NT2/D1 (cell line): ENCODE results near the gene MAGEC3.
"Not testable (repeated sequence)": the region's sequence is repeated elsewhere in the genome, so short reads cannot be mapped to it uniquely, and the experiment has no call there.

Experiments used
- DNase-seq: peaks from one replicate; pipeline ENCODE4 v3.0.0-alpha.2; 2011; ENCODE audit warnings: low read depth, low spot score
- H3K27me3 ChIP-seq: 2 replicates; pipeline ENCODE4 v1.6.0; 2011; ENCODE audit warnings: mild to moderate bottlenecking; ENCODE audit not compliant: insufficient read length, insufficient read depth
- H3K36me3 ChIP-seq: 2 replicates; pipeline ENCODE4 v1.6.1; 2011; ENCODE audit warnings: mild to moderate bottlenecking, low read length, mixed read lengths; ENCODE audit not compliant: insufficient read depth, insufficient read length
- H3K4me1 ChIP-seq: 2 replicates; pipeline ENCODE4 v1.5.1; 2011; ENCODE audit not compliant: insufficient read depth, insufficient read length
- H3K4me3 ChIP-seq: 2 replicates; pipeline ENCODE4 v1.5.1; 2011; ENCODE audit warnings: low read depth; ENCODE audit not compliant: insufficient read length
- H3K9ac ChIP-seq: 2 replicates; pipeline ENCODE4 v1.6.0; 2011; ENCODE audit warnings: low read depth; ENCODE audit not compliant: insufficient read length
- H3K9me3 ChIP-seq: 2 replicates; pipeline ENCODE4 v1.5.1; 2011; ENCODE audit warnings: mild to moderate bottlenecking, low read length; ENCODE audit not compliant: insufficient read depth
- SUZ12 ChIP-seq: IDR thresholded peaks from 2 replicates; pipeline ENCODE4 v1.6.1; 2011; ENCODE audit not compliant: insufficient read length, insufficient read depth; ENCODE audit errors: extremely low read depth
- YY1 ChIP-seq: IDR thresholded peaks from 2 replicates; pipeline ENCODE4 v1.6.1; 2011; ENCODE audit not compliant: insufficient read length, insufficient read depth
- ZNF274 ChIP-seq: IDR thresholded peaks from 2 replicates; pipeline ENCODE4 v1.6.1; 2011; ENCODE audit warnings: mild to moderate bottlenecking, low read depth, low read length

Gene MAGEC3

DNA sequence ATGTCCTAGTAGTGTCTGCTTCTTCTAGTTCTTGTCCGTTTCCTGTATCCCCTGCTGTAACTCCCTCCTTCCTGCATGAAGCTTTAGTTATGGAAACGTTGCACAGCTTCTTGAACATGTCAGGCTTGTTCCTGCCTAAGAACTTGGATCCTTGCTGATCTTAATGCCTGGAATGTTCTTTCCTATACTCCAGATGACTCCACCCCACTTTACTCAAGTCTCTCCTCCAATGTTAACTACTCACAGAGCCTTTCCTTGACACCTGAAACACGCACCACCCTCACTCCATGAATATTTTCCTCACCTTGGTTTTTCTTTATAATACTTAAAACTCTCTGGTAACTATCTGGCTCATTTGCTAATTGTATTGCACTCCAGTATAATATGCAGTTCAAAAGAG lies 19.4 kb downstream of the MAGEC3 start:
- Histone ChIP-seq H3K9ac (no peak overlapping the region), H3K4me3 (no peak overlapping the region), H3K36me3 (no peaks in the 10 kb centered on the region), H3K4me1 (no peaks in the 10 kb centered on the region), H3K27me3 (no peaks in the 10 kb centered on the region), H3K9me3 (no peaks in the 10 kb centered on the region)
- no peak for DNase-seq
- TF ChIP-seq SUZ12 (no peak), YY1 (no peak), ZNF274 (no peak)

GRCh38 chrX:141879616-141880015 lies 41.5 kb downstream of the MAGEC3 start:
- H3K4me3 ChIP-seq: no peak overlapping the region
- TF ChIP-seq YY1 (no peak), ZNF274 (no peak), SUZ12 (no peak)

DNA sequence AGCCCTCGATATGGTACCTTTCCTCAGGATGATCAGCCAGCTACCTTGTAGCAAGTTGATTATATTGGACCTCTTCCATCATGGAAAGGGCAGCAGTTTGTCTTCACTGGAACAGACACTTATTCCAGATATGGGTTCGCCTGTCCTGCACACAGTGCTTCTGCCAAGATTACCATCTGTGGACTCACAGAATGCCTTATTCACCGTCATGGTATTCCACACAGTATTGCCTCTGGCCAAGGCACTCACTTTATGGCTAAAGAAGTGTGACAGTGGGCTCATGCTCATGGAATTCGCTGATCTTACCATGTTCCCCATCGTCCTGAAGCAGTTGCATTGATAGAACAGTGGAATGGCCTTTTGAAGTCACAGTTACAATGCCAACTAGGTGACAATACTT lies 50.7 kb downstream of the MAGEC3 start:
- not testable (repeated sequence) for H3K9me3 ChIP-seq, H3K4me1 ChIP-seq, H3K4me3 ChIP-seq, H3K27me3 ChIP-seq, H3K9ac ChIP-seq, H3K36me3 ChIP-seq, DNase-seq

More at GRCh38 chrX:141879616-141880015, 41.5 kb downstream of the MAGEC3 start:
- Histone ChIP-seq H3K9me3 (no peaks in the 10 kb centered on the region), H3K4me1 (no peaks in the 10 kb centered on the region), H3K9ac (no peak overlapping the region), H3K27me3 (no peaks in the 10 kb centered on the region), H3K36me3 (no peaks in the 10 kb centered on the region)
- no peak for DNase-seq

DNA sequence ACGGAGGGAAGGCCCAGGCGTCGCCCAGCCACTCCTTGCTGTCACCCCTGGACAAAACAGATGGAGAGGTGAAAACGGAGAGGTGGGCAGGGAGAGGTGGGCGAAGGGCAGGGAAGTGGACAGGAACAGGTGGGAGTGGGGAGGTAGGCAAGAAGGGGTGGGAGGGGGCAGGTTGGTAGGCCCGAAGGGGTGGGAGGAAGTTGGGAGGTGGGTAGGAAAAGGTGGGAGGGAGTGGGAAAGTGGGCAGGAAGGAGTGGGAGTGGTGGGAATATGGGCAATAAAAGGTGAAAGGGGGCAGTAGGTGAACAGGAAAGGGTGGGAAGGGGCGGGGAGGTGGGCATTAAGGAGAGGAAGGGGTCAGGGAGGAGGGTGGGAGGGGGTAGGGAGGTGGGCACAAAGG lies 56.6 kb downstream of the MAGEC3 start:
- Histone ChIP-seq H3K9ac (no peak overlapping the region), H3K4me3 (no peak overlapping the region), H3K27me3 (no peaks in the 10 kb centered on the region), H3K9me3 (no peaks in the 10 kb centered on the region), H3K4me1 (no peaks in the 10 kb centered on the region), H3K36me3 (no peaks in the 10 kb centered on the region)
- TF ChIP-seq SUZ12 (no peak), YY1 (no peak), ZNF274 (no peak)
- DNase-seq: no peak

- H3K4me3 ChIP-seq: no peak overlapping the region
- no peaks in the 10 kb centered on the region for H3K4me1 ChIP-seq
- no peaks in the 10 kb centered on the region for H3K36me3 ChIP-seq
- no peak for DNase-seq
- no peak overlapping the region for H3K9ac ChIP-seq
- no peaks in the 10 kb centered on the region for H3K27me3 ChIP-seq
- H3K9me3 ChIP-seq: no peaks in the 10 kb centered on the region
- TF ChIP-seq ZNF274 (no peak), YY1 (no peak), SUZ12 (no peak)
Observed at GRCh38 chrX:141897690-141898089, 59.6 kb downstream of the MAGEC3 start.

DNA sequence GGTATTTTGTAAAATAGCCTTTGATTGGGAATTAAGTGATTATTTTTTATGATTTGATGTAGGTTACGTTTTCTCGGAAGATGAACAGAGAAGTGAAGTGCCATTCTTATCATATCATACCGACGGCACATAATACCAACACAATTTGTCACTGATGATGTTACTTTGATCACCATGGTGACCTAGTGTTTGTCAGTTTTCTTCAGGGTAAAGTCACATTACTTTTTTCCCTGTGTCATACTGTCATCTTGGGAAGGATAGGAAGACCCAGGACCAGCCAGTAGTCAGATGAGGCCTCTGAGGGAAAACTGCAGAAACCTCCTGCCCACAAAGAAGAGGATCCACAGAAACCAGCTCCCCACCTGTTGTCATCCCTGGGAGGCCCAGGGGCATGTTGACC lies 64.2 kb downstream of the MAGEC3 start:
- Histone ChIP-seq H3K9me3 (no peaks in the 10 kb centered on the region), H3K4me3 (no peak overlapping the region), H3K4me1 (no peaks in the 10 kb centered on the region), H3K27me3 (no peaks in the 10 kb centered on the region), H3K9ac (no peak overlapping the region), H3K36me3 (no peaks in the 10 kb centered on the region)
- TF ChIP-seq YY1: no peak
- no peak for TF ChIP-seq SUZ12
- TF ChIP-seq ZNF274: no peak
- no peak for DNase-seq

- Histone ChIP-seq H3K9me3 (no peaks in the 10 kb centered on the region), H3K9ac (no peak within 1 kb of the TSS), H3K4me1 (no peaks in the 10 kb centered on the region), H3K36me3 (no peaks in the 10 kb centered on the region), H3K4me3 (no peak within 1 kb of the TSS), H3K27me3 (no peaks in the 10 kb centered on the region)
- TF ChIP-seq ZNF274: no peak
- TF ChIP-seq SUZ12: no peak
- TF ChIP-seq YY1: no peak
- no peak for DNase-seq
Observed at GRCh38 chrX:141903400-141904155, 65.5 kb downstream of the MAGEC3 start, which contains the start of gene MAGEC1. Gene MAGEC1, plus strand, starts transcription at chrX:141903894. Its CDS starts 1,179 bp downstream, at chrX:141905073.

- no peak for DNase-seq
- TF ChIP-seq YY1: no peak
- no peak for TF ChIP-seq ZNF274
- TF ChIP-seq SUZ12: no peak
- no peak overlapping the region for H3K9ac ChIP-seq
- no peaks in the 10 kb centered on the region for H3K9me3 ChIP-seq
- no peaks in the 10 kb centered on the region for H3K27me3 ChIP-seq
- no peaks in the 10 kb centered on the region for H3K36me3 ChIP-seq
- H3K4me3 ChIP-seq: no peak overlapping the region
- no peaks in the 10 kb centered on the region for H3K4me1 ChIP-seq
Observed at GRCh38 chrX:141904262-141904661, 66.1 kb downstream of the MAGEC3 start.
